Prostate gland (tissue), 2 donors: ENCODE data around the gene PDGFRB.

Experiments
- CTCF ChIP-seq, 4 experiments: fragments of 200-600 bp in 2 of 4; fragments of 450-650 bp in 2 of 4; sonication (generic) in 2 of 4; IDR thresholded peaks; 1 replicate in 3 of 4; 2 replicates in 1 of 4; pipeline ENCODE4 v1.5.1; 2016 to 2019; ENCODE audit warnings: antibody characterized with exemption in 4 of 4, mild to moderate bottlenecking in 2 of 4, moderate library complexity in 2 of 4
- POLR2AphosphoS5 ChIP-seq: sonication (generic); formaldehyde crosslinking; IDR thresholded peaks from one replicate; pipeline ENCODE4 v1.6.1; 2017; ENCODE audit warnings: antibody characterized with exemption

- TF ChIP-seq CTCF (IDR thresholded peaks at IDR 0.05) (no peak), POLR2AphosphoS5 (no peak)
These were observed 28.8 kb downstream of the PDGFRB start for GRCh38 chr5:150126921-150127265.
